Activated CD4-positive, alpha-beta T cell treated with anti-CD3 and anti-CD28 coated beads, Interleukin-2, Interleukin-6, amounts not matched to agents 100 ng/mL and 50 ng/mL, durations not matched to agents 16 hours and 8 hours (primary cell): Measurements from ENCODE around the gene NR2C1.
"Not testable (repeated sequence)": the region's sequence is repeated elsewhere in the genome, so short reads cannot be mapped to it uniquely, and the experiment has no call there.

Source experiments
- DNase-seq: peaks from one replicate; pipeline ENCODE4 v3.0.0-alpha.2; 2020

The NR2C1 gene

DNA sequence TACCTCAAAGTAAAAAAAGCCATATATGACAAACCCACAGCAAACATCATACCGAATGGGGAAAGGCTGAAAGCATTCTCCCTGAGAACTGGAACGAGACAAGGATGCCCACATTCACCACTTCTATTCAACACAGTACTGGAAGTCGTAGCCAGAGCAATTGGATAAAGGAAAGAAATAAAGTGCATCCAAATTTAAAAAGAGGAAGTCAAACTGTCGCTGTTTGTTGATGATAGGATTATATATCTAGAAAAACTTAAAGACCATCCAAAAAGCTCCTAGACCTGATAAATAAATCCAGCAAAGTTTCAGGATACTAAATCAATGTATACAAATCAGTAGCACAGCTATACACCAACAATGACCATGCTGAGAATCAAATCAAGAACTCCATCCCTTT, 75.1 kb downstream of the NR2C1 start:
- no peak for DNase-seq

GRCh38 chr12:94997726-94998125, 75.7 kb downstream of the NR2C1 start:
- DNase-seq = no peak

- DNase-seq = no peak
These were observed 76.4 kb downstream of the NR2C1 start for GRCh38 chr12:94997061-94997460.

DNA sequence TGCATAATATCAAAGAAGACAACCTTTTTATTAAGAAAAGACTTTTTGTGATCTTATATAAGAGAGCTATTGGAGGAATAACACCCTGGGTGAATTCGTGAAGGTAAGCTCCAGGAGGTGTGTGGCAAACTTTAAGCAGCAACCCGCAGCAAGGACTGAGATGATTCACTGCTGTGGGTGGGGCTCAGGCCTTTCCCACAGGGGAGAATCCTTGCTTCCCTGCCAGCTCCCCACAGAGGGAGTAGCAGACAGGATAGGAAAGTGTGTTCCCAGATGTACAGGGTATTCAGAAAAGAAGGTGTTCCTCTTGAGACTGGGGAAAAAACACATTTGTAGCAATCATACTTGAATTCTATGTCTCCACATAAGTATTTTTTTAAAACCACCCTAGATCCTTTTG, 79.1 kb downstream of the NR2C1 start:
- DNase-seq = no peak

- DNase-seq = not testable (repeated sequence)
These were observed 79.6 kb downstream of the NR2C1 start for GRCh38 chr12:94993855-94994254.

DNA sequence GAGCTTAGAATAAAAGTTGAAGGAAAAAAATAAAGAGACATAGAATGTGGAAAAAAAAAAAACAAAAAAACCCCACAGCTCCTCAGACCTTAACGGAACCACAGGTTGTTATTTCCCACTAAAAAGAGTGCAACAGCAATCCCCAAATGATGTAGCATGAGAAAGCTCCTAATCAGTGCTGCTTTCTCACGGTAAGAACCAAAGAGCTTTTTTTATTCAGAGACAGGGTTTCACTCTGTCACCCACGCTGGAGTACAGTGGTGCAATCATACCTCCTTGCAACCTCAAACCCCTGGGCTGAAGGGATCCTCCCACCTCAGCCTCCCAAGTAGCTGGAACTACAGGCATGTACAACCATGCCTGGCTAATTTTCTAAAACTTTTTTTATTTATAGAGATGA, 83.2 kb downstream of the NR2C1 start:
- peak; percentile 5 for DNase-seq

DNA sequence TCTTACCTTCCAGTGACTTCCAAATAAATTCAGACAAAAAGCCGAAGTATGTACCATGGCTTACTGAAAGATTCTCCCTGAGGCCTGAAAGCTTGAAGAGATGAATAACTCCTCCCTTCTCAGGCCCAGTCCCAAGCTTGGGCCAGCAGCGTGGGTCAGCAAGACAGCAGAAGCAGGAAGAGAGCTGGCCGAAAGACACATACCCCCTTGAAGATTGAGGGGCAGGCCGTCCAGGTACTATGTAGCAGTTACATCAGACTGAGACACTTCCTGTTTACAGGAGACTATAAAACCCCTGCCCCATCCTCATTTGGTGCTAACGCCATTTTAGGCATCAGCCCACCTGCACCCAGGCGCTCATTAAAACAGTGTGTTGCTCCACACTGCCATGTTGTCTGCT, 84.9 kb downstream of the NR2C1 start:
- DNase-seq = no peak

- DNase-seq = peak; percentile 7
These were observed 85.6 kb downstream of the NR2C1 start for GRCh38 chr12:94987801-94988200.

- no peak for DNase-seq
These were observed 86.2 kb downstream of the NR2C1 start for GRCh38 chr12:94987076-94987669.

DNA sequence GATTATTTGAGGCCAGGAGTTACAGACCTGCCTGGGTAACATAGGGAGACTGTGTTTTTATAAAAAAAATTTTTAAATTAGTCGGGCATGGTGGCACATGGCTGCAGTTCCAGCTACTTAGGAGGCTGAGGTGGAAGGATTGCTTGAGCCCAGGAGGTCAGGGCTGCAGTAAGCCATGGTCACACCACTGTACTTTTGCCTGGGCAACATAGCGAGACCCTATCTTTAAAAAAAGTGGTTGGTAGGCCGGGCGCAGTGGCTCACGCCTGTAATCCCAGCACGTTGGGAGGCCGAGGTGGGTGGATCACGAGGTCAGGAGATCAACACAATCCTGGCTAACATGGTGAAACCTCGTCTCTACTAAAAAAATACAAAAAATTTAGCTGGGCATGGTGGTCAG, 88.3 kb downstream of the NR2C1 start:
- DNase-seq = not testable (repeated sequence)

DNA sequence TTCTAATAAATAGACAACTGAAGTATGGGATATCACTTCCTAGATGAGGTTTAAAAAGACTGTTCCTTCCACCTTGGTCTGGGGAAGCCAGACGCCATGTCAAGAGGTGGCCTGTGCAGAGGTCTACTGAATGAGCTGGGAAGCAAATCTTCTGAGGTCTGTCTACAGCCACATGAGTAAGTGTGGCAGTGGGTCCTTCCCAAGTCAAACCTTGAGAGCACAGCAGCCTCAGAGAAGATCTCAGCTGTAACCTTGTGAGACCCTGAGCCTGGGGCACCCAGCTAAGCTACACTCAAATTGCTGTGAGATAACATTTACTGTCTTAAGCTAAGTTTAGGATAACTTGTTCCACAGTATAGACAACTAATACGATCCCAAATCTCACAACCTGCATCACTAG, 90.1 kb downstream of the NR2C1 start:
- no peak for DNase-seq

GRCh38 chr12:94982456-94982855, 91.0 kb downstream of the NR2C1 start:
- DNase-seq = no peak

- DNase-seq = no peak
These were observed 92.8 kb downstream of the NR2C1 start for GRCh38 chr12:94980577-94980976.

DNA sequence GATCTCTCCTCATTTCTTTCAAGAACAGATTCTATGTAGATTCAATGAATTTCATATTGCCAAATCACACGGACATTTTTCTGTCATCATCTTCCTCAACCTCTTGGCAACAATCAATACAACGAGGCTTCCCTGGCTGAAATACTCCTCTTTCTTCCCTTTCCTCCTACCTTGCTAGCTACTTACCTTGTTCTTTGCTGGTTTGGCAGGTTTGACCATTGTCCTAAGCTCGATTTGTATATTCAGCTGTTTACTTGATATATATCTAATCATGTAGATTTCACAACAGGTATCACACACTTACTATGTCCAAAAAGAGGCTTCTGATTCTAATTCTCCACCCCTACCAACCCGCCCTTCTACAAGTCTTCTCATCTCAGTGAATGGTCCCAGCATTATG, 93.5 kb downstream of the NR2C1 start:
- no peak for DNase-seq

DNA sequence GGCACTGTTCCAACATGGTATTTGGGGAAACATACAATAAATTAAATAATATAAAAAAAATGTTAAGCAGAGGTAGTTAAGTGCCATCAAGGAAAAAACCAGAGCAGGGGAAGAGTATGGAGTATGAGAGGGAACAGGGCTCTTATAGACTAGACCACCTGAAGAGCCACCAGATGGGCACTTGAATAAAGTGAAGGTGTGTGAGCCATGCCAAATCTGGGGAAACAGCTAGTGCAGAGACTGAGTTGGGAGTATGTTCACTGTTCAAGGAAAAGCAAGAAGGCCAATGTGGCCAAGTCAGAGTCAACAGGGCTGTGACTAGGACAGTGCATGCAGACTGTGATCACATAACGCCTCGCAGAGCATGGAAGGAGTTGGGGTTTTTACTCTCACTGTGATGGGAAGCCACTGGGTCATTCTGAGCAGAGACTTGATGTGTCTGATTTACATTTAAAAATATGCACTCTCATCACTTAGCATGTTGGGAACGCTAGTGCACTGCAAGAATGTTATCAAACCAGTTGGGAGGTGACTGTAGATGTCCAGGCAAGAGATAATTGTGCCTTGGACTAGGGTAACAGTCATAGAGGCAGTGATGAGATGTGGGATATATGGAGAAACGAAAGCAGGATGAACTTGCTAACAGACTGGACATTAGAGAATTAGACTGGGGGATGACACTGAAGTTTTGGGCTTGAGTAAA, 95.5 kb downstream of the NR2C1 start:
- no peak for DNase-seq

DNA sequence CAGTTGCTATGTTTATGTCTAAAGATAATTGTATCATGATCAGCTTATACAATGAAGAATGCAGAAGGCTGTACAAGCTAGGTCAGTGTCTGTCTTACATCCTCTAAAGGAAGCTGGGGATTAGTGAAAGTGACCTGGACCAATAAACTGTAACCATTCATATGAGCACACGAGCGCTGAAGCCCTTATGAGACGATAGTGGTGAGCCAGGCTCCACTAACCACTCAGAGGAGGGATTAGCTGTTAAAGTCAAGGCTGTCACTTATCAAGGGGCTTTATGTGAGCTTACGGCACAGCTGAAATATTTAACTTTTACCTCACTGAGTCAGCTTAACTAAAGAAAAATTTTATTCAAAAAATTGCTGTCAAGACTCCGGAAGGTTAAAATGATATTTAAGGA, 100.2 kb downstream of the NR2C1 start:
- no peak for DNase-seq

DNA sequence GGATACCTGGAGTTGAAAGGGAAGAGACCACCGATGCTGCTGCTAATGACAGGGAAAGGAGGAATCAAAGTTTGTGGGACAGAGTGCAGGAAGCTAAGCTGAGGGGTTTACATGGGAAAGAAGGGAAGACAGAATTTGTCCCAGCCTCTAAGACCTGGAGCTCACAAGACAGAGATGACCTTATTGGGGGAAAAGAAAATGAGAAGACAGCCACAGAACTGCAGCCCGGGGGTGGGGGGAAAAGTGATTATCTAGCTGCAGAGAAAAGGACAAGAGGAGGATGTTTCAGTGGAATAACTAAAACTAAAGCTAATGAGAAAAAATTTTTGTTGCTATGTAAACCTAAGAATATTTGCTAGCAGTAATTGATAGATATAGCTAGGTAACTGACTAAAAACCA, 100.6 kb downstream of the NR2C1 start:
- DNase-seq = no peak

GRCh38 chr12:94971923-94972322, 101.5 kb downstream of the NR2C1 start:
- DNase-seq = no peak

- no peak for DNase-seq
These were observed 102.9 kb downstream of the NR2C1 start for GRCh38 chr12:94970560-94970959.
